OCI-LY1 (cell line): ENCODE measurements around the gene ITPKC.

Experiments
- CTCF ChIP-seq: fragments of 200-600 bp; sonication (generic), shearing (Covaris generic); IDR thresholded peaks from 2 replicates; pipeline ENCODE4 v1.5.1; 2017; ENCODE audit warnings: mild to moderate bottlenecking, antibody characterized with exemption, low read length, moderate library complexity, mixed read lengths
- EZH2 ChIP-seq: fragments of 200-600 bp; sonication (generic), shearing (Covaris generic); IDR thresholded peaks from 2 replicates; pipeline ENCODE4 v1.8.0; 2017; ENCODE audit warnings: borderline replicate concordance, mixed run types, mild to moderate bottlenecking, antibody characterized with exemption, low read length, moderate library complexity, mixed read lengths

- TF ChIP-seq CTCF (no peak), EZH2 (no peak)
Measured at GRCh38 chr19:40739030-40739839, 22.3 kb downstream of the ITPKC start.
